Right lobe of liver (tissue), 4 donors: ENCODE data around the gene FCER2.

Experiments used
- POLR2A ChIP-seq: fragments of 450-650 bp; IDR thresholded peaks from one replicate; pipeline ENCODE4 v1.6.1; 2017; ENCODE audit warnings: antibody characterized with exemption, mild to moderate bottlenecking
- TF ChIP-seq, protein P1 (sequence below), 4 donors: fragments of 200-600 bp in 3 of 4; fragments of 450-650 bp in 1 of 4; IDR thresholded peaks; one replicate each; pipeline versions ENCODE4 v1.5.1 to v1.8.0; 2016 to 2022; ENCODE audit warnings: antibody characterized with exemption in 4 of 4, mild to moderate bottlenecking in 2 of 4
- donor health status: DM: no; HTN: no; CAD: no.
- donor health status: DM: no; HTN: no; CAD: no.
- donor health status: DM: no; HTN: yes; CAD: no.

DNA sequence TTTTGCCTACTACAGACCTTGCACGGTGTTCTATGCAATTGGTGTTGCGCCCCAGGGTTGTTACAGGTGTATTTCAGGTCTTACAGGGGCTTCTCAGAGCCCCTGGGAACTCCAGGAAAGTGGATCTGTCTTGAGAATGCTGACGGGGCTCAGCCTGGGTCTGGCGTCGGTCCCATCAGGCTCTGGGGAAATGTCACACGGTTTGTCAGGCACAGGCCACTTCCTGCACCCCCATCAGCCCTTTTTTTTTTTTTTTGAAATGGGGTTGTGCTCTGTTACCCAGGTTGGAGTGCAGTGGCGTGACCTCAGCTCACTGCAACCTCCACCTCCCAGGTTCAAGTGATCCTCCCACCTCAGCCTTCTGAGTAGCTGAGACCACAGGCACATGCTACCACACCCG, 16.7 kb upstream of the FCER2 start:
- TF ChIP-seq, protein P1, sequence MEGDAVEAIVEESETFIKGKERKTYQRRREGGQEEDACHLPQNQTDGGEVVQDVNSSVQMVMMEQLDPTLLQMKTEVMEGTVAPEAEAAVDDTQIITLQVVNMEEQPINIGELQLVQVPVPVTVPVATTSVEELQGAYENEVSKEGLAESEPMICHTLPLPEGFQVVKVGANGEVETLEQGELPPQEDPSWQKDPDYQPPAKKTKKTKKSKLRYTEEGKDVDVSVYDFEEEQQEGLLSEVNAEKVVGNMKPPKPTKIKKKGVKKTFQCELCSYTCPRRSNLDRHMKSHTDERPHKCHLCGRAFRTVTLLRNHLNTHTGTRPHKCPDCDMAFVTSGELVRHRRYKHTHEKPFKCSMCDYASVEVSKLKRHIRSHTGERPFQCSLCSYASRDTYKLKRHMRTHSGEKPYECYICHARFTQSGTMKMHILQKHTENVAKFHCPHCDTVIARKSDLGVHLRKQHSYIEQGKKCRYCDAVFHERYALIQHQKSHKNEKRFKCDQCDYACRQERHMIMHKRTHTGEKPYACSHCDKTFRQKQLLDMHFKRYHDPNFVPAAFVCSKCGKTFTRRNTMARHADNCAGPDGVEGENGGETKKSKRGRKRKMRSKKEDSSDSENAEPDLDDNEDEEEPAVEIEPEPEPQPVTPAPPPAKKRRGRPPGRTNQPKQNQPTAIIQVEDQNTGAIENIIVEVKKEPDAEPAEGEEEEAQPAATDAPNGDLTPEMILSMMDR (IDR thresholded peaks at IDR 0.05), result no peak
- no peak for TF ChIP-seq POLR2A
